H1 (cell line): Measurements from ENCODE around the gene RABEP2. TPM values are rescaled to one million over a fixed set of nuclear protein-coding genes. Genes with fewer than 3 reads are reported as not detected.

Experiments
- CTCF ChIA-PET: fragments of 300-600 bp; sonication (Branson Sonifier 250); formaldehyde crosslinking; loops from one replicate; lab custom pipeline; 2021; ENCODE audit not compliant: partially characterized antibody; lab: Charles Lee
- POLR2A ChIA-PET: fragments of 300-600 bp; sonication (Branson Sonifier 250); formaldehyde crosslinking; loops from one replicate; lab custom pipeline; 2021; ENCODE audit warnings: inconsistent platforms; ENCODE audit not compliant: partially characterized antibody; lab: Charles Lee
- DNase-seq, 2 experiments: peaks; one replicate each; pipeline versions ENCODE4 v3.0.0 to v3.0.0-alpha.2; 2010 to 2022; ENCODE audit warnings: low spot score in 2 of 2, low read depth in 1 of 2, mixed read lengths in 1 of 2
- FAIRE-seq: peaks from 2 replicates; lab custom pipeline; 2011; peaks lifted over from hg19 to GRCh38; lab: Jason Lieb, UNC
- H2AFZ ChIP-seq: 2 replicates; pipeline ENCODE4 v1.8.1; 2012; ENCODE audit warnings: low read length, inconsistent platforms
- H2AK5ac ChIP-seq: 2 replicates; pipeline ENCODE4 v1.6.1; 2013; ENCODE audit warnings: low read depth, low read length
- H2BK120ac ChIP-seq: replicated peaks from 2 replicates; pipeline ENCODE3; 2013; ENCODE audit warnings: low read depth, low read length, inconsistent platforms
- H2BK12ac ChIP-seq: 2 replicates; pipeline ENCODE4 v1.6.1; 2013; ENCODE audit warnings: low read depth, low read length
- H2BK15ac ChIP-seq: 2 replicates; pipeline ENCODE4 v1.6.1; 2013; ENCODE audit warnings: low read length
- H2BK20ac ChIP-seq: 2 replicates; pipeline ENCODE4 v1.6.1; 2013; ENCODE audit warnings: low read length
- H2BK5ac ChIP-seq: 2 replicates; pipeline ENCODE4 v1.6.1; 2013; ENCODE audit warnings: low read depth, low read length
- H3K14ac ChIP-seq: 2 replicates; pipeline ENCODE4 v1.6.1; 2013; ENCODE audit warnings: inconsistent platforms; ENCODE audit not compliant: insufficient read length
- H3K18ac ChIP-seq: 2 replicates; pipeline ENCODE4 v1.6.1; 2013; ENCODE audit warnings: low read length; ENCODE audit errors: extremely low read depth
- H3K23ac ChIP-seq: 2 replicates; pipeline ENCODE4 v1.6.1; 2013; ENCODE audit warnings: inconsistent platforms; ENCODE audit not compliant: insufficient read length
- H3K23me2 ChIP-seq: 2 replicates; pipeline ENCODE4 v1.6.1; 2013; ENCODE audit warnings: low read depth, low read length
- H3K27ac ChIP-seq: 2 replicates; pipeline ENCODE4 v1.6.1; 2011; ENCODE audit warnings: low read depth, low read length, inconsistent platforms
- H3K27me3 ChIP-seq, 4 experiments: replicated peaks in 1 of 4; 1 replicate in 1 of 4; 2 replicates in 3 of 4; pipeline versions ENCODE4 v1.6.1 to v1.8.1; 2011 to 2013; ENCODE audit warnings: low read length in 3 of 4, mild to moderate bottlenecking in 3 of 4, inconsistent platforms in 2 of 4, mixed read lengths in 2 of 4, moderate library complexity in 1 of 4; ENCODE audit not compliant: control insufficient read depth in 3 of 4, insufficient read depth in 3 of 4; ENCODE audit errors: extremely low read depth in 1 of 4
- H3K36me3 ChIP-seq, 4 experiments: 2 replicates each; pipeline versions ENCODE4 v1.6.1 to v1.8.1; 2011 to 2013; ENCODE audit warnings: mild to moderate bottlenecking in 4 of 4, low read length in 3 of 4, moderate library complexity in 2 of 4, control low read depth in 1 of 4, inconsistent platforms in 1 of 4; ENCODE audit not compliant: insufficient read depth in 4 of 4, control insufficient read depth in 2 of 4
- H3K4ac ChIP-seq: replicated peaks from 2 replicates; pipeline ENCODE3; 2013; ENCODE audit warnings: low read length, low read depth, mixed read lengths, inconsistent platforms; ENCODE audit not compliant: insufficient read length
- H3K4me1 ChIP-seq, 4 experiments: replicated peaks in 1 of 4; 1 replicate in 1 of 4; 2 replicates in 3 of 4; pipeline versions ENCODE4 v1.6.1 to v1.8.1; 2011 to 2013; ENCODE audit warnings: low read length in 3 of 4, inconsistent platforms in 2 of 4, mixed read lengths in 1 of 4; ENCODE audit not compliant: insufficient read depth in 4 of 4, control insufficient read depth in 3 of 4
- H3K4me2 ChIP-seq, 2 experiments: 2 replicates each; pipeline versions ENCODE4 v1.6.1 to v1.8.1; 2011 to 2013; ENCODE audit warnings: low read depth in 2 of 2, low read length in 2 of 2, control low read depth in 1 of 2, inconsistent platforms in 1 of 2, mild to moderate bottlenecking in 1 of 2; ENCODE audit not compliant: insufficient read depth in 1 of 2
- H3K4me3 ChIP-seq, 4 experiments: fragments of 200-600, 300-600 bp in 1 of 4; sonication (generic), shearing (Covaris generic), sonication (Bioruptor Twin) in 1 of 4; 2 replicates each; pipeline versions ENCODE4 v1.5.1 to v1.8.1; 2011 to 2016; ENCODE audit warnings: low read length in 4 of 4, low read depth in 3 of 4, control low read depth in 2 of 4, inconsistent platforms in 2 of 4, mild to moderate bottlenecking in 2 of 4, mixed read lengths in 1 of 4, moderate library complexity in 1 of 4; ENCODE audit not compliant: insufficient read depth in 2 of 4; ENCODE audit errors: extremely low read depth in 1 of 4
- H3K56ac ChIP-seq: replicated peaks from 2 replicates; pipeline ENCODE3; 2013; ENCODE audit warnings: low read depth, mild to moderate bottlenecking, mixed read lengths, low read length, inconsistent platforms; ENCODE audit not compliant: insufficient read length
- H3K79me1 ChIP-seq: 2 replicates; pipeline ENCODE4 v1.6.1; 2013; ENCODE audit warnings: low read depth, low read length, control low read depth
- H3K79me2 ChIP-seq, 2 experiments: 2 replicates each; pipeline versions ENCODE4 v1.6.1 to v1.8.1; 2012 to 2013; ENCODE audit warnings: low read length in 2 of 2, mild to moderate bottlenecking in 2 of 2, inconsistent platforms in 1 of 2; ENCODE audit not compliant: insufficient read depth in 2 of 2, control insufficient read depth in 1 of 2
- H3K9ac ChIP-seq, 4 experiments: replicated peaks in 1 of 4; 1 replicate in 1 of 4; 2 replicates in 3 of 4; pipeline versions ENCODE4 v1.6.1 to v1.8.1; 2011 to 2013; ENCODE audit warnings: low read depth in 3 of 4, low read length in 3 of 4, control low read depth in 2 of 4, mild to moderate bottlenecking in 2 of 4, moderate library complexity in 2 of 4, inconsistent platforms in 1 of 4; ENCODE audit errors: extremely low read depth in 1 of 4
- H3K9me3 ChIP-seq, 2 experiments: 2 replicates each; pipeline versions ENCODE4 v1.6.1 to v1.8.1; 2012 to 2013; ENCODE audit warnings: mild to moderate bottlenecking in 2 of 2, moderate library complexity in 2 of 2, control low read depth in 1 of 2, inconsistent platforms in 1 of 2, low read depth in 1 of 2, low read length in 1 of 2, mixed read lengths in 1 of 2; ENCODE audit not compliant: insufficient read depth in 2 of 2
- H4K20me1 ChIP-seq, 2 experiments: replicated peaks in 1 of 2; 2 replicates each; pipeline versions ENCODE3 to v1.8.1; 2011 to 2013; ENCODE audit warnings: inconsistent platforms in 2 of 2, low read length in 2 of 2, mild to moderate bottlenecking in 1 of 2; ENCODE audit not compliant: insufficient read depth in 2 of 2, control insufficient read depth in 1 of 2
- H4K5ac ChIP-seq: 2 replicates; pipeline ENCODE4 v1.6.1; 2013; ENCODE audit warnings: low read length, low read depth, mixed read lengths, inconsistent platforms; ENCODE audit not compliant: insufficient read length
- H4K8ac ChIP-seq: 2 replicates; pipeline ENCODE4 v1.8.0; 2013; ENCODE audit warnings: mild to moderate bottlenecking, moderate library complexity, low read length, inconsistent platforms; ENCODE audit not compliant: insufficient read depth; ENCODE audit errors: extremely low read depth
- H4K91ac ChIP-seq: replicated peaks from 2 replicates; pipeline ENCODE3; 2013; ENCODE audit warnings: low read length, mixed read lengths, inconsistent platforms; ENCODE audit not compliant: insufficient read length
- EP300 ChIP-seq, 2 experiments: IDR thresholded peaks; 1 replicate in 1 of 2; 2 replicates in 1 of 2; pipeline ENCODE4 v1.6.1; 2011 to 2012; ENCODE audit warnings: low read depth in 2 of 2, low read length in 2 of 2, mild to moderate bottlenecking in 2 of 2, borderline replicate concordance in 1 of 2, inconsistent platforms in 1 of 2, moderate library complexity in 1 of 2
- NANOG ChIP-seq: IDR thresholded peaks from 2 replicates; pipeline ENCODE4 v1.6.1; 2011; ENCODE audit warnings: low read length, low read depth, mild to moderate bottlenecking, inconsistent platforms; ENCODE audit not compliant: insufficient read depth, poor library complexity, severe bottlenecking
- POU5F1 ChIP-seq: IDR thresholded peaks from 2 replicates; pipeline ENCODE4 v1.6.1; 2011; ENCODE audit warnings: low read depth, mild to moderate bottlenecking, low read length, moderate library complexity
- RNF2 ChIP-seq: fragments of 200-900, 300-1000 bp; sonication (generic); IDR thresholded peaks from 2 replicates; pipeline ENCODE4 v1.7.1; 2016; ENCODE audit warnings: borderline replicate concordance, low read depth, mild to moderate bottlenecking, antibody characterized with exemption, low read length; ENCODE audit not compliant: poor library complexity, severe bottlenecking; ENCODE audit errors: missing control alignments
- SIRT6 ChIP-seq: IDR thresholded peaks from one replicate; pipeline ENCODE4 v1.7.1; 2012; ENCODE audit warnings: low read length, inconsistent platforms
- TAF7 ChIP-seq: optimal IDR thresholded peaks from 2 replicates; pipeline ENCODE3; 2011; ENCODE audit warnings: low read depth, mild to moderate bottlenecking, inconsistent platforms, low read length, moderate library complexity, borderline replicate concordance
- WGBS, 2 experiments: shearing (Covaris generic) in 1 of 2; methylation state at CpG; one replicate each; pipeline versions ENCODE4 v1.1.6 to v1.1.7; 2013 to 2015; ENCODE audit warnings: low lambda C conversion rate in 2 of 2, mixed read lengths in 2 of 2, inconsistent platforms in 1 of 2, low coverage in 1 of 2, missing lambda C conversion rate in 1 of 2; ENCODE audit not compliant: insufficient replicate concordance in 2 of 2, insufficient coverage in 1 of 2, insufficient read length in 1 of 2; ENCODE audit errors: extremely low coverage in 1 of 2, missing lambda C conversion rate in 1 of 2; 5-methylcytosine and 5-hydroxymethylcytosine counted together
- polyA plus RNA-seq, 7 experiments: library from polyadenylated mRNA; depleted of rRNA in 3 of 7; stranded (reverse) in 5 of 7; unstranded in 2 of 7; fragments of >200 nt in 5 of 7; fragments of 200-250 nt in 2 of 7; gene quantifications; 1 replicate in 5 of 7; 2 replicates in 1 of 7; 4 replicates in 1 of 7; pipeline versions ENCODE4 v1.2.1 to v1.2.3, GENCODE V29; 2011 to 2013; ENCODE audit warnings: missing spikeins in 2 of 7, mixed read lengths in 2 of 7
- total RNA-seq: library from RNA; stranded (reverse); fragmentation: NEBNext Ultra II Directional; extraction: Animal tissue kit (Norgen Biotek cat#: 25700); gene quantifications from 2 replicates; pipeline ENCODE4 v1.2.1, GENCODE V29; 2021

Gene RABEP2
- total and polyA plus RNA-seq, 2 of the 8 experiments (the other 6 are each of a cell fraction or from before 2014, with no cell fraction given) = 10.4 to 14.9 TPM

DNA sequence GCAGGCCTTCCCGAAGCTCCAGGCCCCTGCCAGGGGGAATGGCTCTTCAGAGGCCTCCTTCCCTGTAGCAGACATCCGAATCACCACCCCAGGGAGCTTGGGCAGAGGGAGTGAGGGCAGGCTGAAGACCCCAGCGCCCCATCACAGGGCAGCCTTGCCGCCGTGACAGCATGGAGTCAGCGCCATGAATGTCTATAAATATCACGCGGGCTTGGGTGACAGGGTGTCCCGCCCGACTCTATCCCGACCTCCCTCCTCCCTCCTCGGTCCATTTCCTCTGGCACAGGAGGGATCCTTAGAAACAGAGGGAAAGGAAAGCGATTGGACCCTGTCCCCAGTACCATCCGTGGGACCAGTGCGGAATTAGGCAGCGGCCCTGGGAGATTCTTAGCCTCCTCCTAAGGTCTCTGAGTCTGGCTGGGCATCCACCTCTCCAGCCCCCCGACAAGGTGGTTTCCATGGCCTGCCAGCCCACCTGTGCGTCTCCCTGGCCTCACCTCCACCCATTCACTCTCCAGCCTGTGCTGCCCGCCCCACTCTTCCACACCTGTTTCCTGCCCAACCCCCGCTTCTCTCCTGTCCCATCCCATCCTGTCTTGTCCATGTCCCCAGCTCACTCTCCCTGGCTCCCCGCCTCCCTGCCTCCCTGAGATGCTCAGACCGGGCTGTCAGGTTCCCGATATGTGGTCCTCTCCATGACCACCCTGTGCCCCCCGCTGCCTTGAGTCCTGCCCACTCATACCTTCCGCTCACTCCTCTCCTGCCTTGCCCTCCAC lies 41.6 kb downstream of the RABEP2 start:
- peak overlapping the region; percentile 72; the same call in 1 of the 2 replicates for H2AK5ac ChIP-seq
- H3K14ac ChIP-seq = no peak overlapping the region
- H2BK12ac ChIP-seq = peak overlapping the region; percentile 62; the same call in 1 of the 2 replicates
- no peak overlapping the region for H3K56ac ChIP-seq
- no peak overlapping the region; the same call in 1 of the 2 replicates for H4K8ac ChIP-seq
- H2AFZ ChIP-seq = no peak overlapping the region
- H3K4me1 ChIP-seq = peaks cover 0 to 24% (median 20%) of the 10 kb centered on the region in 4 experiments; a peak in 6 of 7 replicates
- DNase-seq = no peak
- H2BK120ac ChIP-seq = no peak overlapping the region
- no peaks in the 10 kb centered on the region for H3K79me2 ChIP-seq
- no peaks in the 10 kb centered on the region for H4K20me1 ChIP-seq
- peak overlapping the region; percentile 38; the same call in 1 of the 2 replicates for H3K18ac ChIP-seq
- peak overlapping the region; percentile 25 for H4K91ac ChIP-seq
- no peak overlapping the region for H3K23ac ChIP-seq
- H3K4me3 ChIP-seq = no peak overlapping the region
- no peak overlapping the region; the same call in 1 of the 2 replicates for H2BK20ac ChIP-seq
- H3K9ac ChIP-seq = no peak overlapping the region; a peak in 1 of 7 replicates
- H4K5ac ChIP-seq = no peak overlapping the region
- H3K36me3 ChIP-seq = no peaks in the 10 kb centered on the region
- no peaks in the 10 kb centered on the region; the same call in none of the 2 replicates for H3K79me1 ChIP-seq
- POLR2A ChIA-PET = interaction anchor here (0.6 to 2.2 kb wide), 15 partner anchors 8 to 90 kb away, joined by 3 to 12 read pairs (median 3); partner anchors contain the start of genes ATXN2L, SH2B1 and TUFM
- TF ChIP-seq EP300 (IDR thresholded peaks at IDR 0.05; ENCODE audit: borderline replicate concordance in 1 of 2, low read depth in 2 of 2, low read length in 2 of 2) (no peak), TAF7 (no peak), SIRT6 (no peak), POU5F1 (no peak), NANOG (no peak), RNF2 (no peak)
- TF ChIP-seq, all 59 proteins: peak for 0
- 70% methylated on average over 22 of the region's 25 CpGs; no CpG with 5 or more reads in 1 of the 2 experiments for WGBS, 2 experiments
- H3K4me2 ChIP-seq = peak overlapping the region; percentile 4 to 45; a peak in 3 of 4 replicates
- CTCF ChIA-PET = interaction anchor here (0.8 to 5.3 kb wide), 6 partner anchors 9 to 89 kb away, joined by 3 to 32 read pairs (median 6); no protein-coding TSS in a partner anchor
- H3K27me3 ChIP-seq = peaks cover 0 to 8% (median 7%) of the 10 kb centered on the region in 4 experiments; a peak in 2 of 7 replicates
- H2BK15ac ChIP-seq = peak overlapping the region; percentile 46; the same call in 1 of the 2 replicates
- no peaks in the 10 kb centered on the region for H3K9me3 ChIP-seq
- peak overlapping the region; percentile 49 for H3K4ac ChIP-seq
- peak overlapping the region; percentile 26; the same call in 1 of the 2 replicates for H2BK5ac ChIP-seq
- peaks cover 13% of the 10 kb centered on the region for H3K23me2 ChIP-seq
- FAIRE-seq = no peak
- no peak overlapping the region for H3K27ac ChIP-seq
